Measurements from ENCODE around the gene DUSP28. TPM values are rescaled to one million over a fixed set of nuclear protein-coding genes. Genes with fewer than 3 reads are reported as not detected.

Gene DUSP28
- total and polyA plus RNA-seq, 2 of the 8 experiments (the other 6 are each of a cell fraction or from before 2014, with no cell fraction given) = 2.1 to 2.3 TPM

DNA sequence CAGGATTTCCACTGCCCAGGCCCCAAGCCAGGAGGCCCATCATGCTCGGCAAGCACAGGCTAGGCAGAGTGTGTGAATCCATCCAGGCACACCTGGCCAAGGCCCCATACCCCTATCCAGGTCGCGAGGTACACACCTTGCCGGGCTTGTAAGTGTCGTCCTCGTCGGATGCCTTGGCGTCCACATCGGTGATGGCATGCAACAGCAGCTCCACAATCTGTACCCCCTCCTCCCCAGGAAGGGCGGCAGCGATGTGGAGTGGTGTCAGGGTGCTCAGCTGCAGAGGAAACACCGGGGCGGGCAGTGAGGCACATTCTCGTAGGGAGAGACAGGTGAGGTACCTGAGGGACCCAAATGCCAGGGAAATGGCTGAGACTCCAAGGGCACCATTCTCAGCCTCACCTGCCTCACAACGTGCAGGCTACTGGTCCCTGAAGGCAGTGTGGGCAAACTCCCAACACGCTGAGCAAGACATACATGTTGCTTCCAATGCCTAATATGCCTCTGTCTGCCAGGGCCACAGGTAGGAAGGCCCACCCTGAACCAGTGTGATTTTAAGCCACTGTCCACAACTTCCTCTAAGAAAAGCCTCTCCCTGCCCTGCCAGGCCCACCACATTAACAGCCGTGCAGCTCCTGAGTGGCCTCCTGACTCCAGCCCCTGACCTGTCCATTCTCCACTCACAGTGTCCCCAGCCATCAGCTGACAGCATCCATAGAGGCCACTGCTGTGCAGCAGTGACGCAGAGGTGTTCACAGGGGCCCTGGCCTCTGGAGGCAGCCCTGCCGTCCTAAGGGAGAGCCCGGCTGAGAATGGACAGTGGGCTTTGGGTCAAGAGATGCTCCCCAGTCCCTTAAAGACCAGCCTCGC, 47.3 kb upstream of the DUSP28 start:
- H3K79me1 ChIP-seq (ENCODE audit: low read depth, low read length) = no peaks in the 10 kb centered on the region
- no peak for DNase-seq (ENCODE audit: low read depth in 1 of 2, low spot score in 2 of 2)
- H3K4ac ChIP-seq (replicated peaks; ENCODE audit: insufficient read length, low read depth, low read length) = no peak overlapping the region
- 88% methylated on average over 21 of the region's 21 CpGs; no CpG with 5 or more reads in 1 of the 2 experiments for WGBS, 2 experiments (ENCODE audit: extremely low coverage in 1 of 2, insufficient coverage in 1 of 2, insufficient read length in 1 of 2, insufficient replicate concordance in 2 of 2, low coverage in 1 of 2, low lambda C conversion rate in 2 of 2, missing lambda C conversion rate in 1 of 2)
- CTCF ChIA-PET (ENCODE audit: partially characterized antibody) = interaction anchor here (1.2 to 2.8 kb wide), 4 partner anchors 9 to 16 kb away, joined by 3 to 17 read pairs (median 10); no protein-coding TSS in a partner anchor
- peaks cover 0 to 3% of the 10 kb centered on the region in 2 experiments for H4K20me1 ChIP-seq (replicated peaks in 1 of 2; ENCODE audit: control insufficient read depth in 1 of 2, insufficient read depth in 2 of 2, low read length in 2 of 2)
- H2AK5ac ChIP-seq (ENCODE audit: low read depth, low read length) = no peak overlapping the region
- no peak overlapping the region for H3K27ac ChIP-seq (ENCODE audit: low read depth, low read length)
- H3K36me3 ChIP-seq (ENCODE audit: control insufficient read depth in 2 of 4, insufficient read depth in 4 of 4, low read length in 3 of 4) = no peaks in the 10 kb centered on the region
- H3K27me3 ChIP-seq (replicated peaks in 1 of 4; ENCODE audit: control insufficient read depth in 3 of 4, extremely low read depth in 1 of 4, insufficient read depth in 3 of 4, low read length in 3 of 4) = no peaks in the 10 kb centered on the region; a peak in 2 of 7 replicates
- no peaks in the 10 kb centered on the region for H3K4me1 ChIP-seq (replicated peaks in 1 of 4; ENCODE audit: control insufficient read depth in 3 of 4, insufficient read depth in 4 of 4, low read length in 3 of 4)
- H4K91ac ChIP-seq (replicated peaks; ENCODE audit: insufficient read length, low read length) = no peak overlapping the region
- no peak overlapping the region for H2BK12ac ChIP-seq (ENCODE audit: low read depth, low read length)
- no peak overlapping the region for H3K4me2 ChIP-seq (ENCODE audit: insufficient read depth in 1 of 2, low read depth in 2 of 2, low read length in 2 of 2)
- H3K9me3 ChIP-seq (ENCODE audit: insufficient read depth in 2 of 2, low read depth in 1 of 2, low read length in 1 of 2) = no peaks in the 10 kb centered on the region
- H3K9ac ChIP-seq (replicated peaks in 1 of 4; ENCODE audit: extremely low read depth in 1 of 4, low read depth in 3 of 4, low read length in 3 of 4) = no peak overlapping the region
- no peak overlapping the region for H2BK5ac ChIP-seq (ENCODE audit: low read depth, low read length)
- H2BK15ac ChIP-seq (ENCODE audit: low read length) = no peak overlapping the region
- H3K14ac ChIP-seq (ENCODE audit: insufficient read length) = no peak overlapping the region
- POLR2A ChIA-PET (ENCODE audit: partially characterized antibody) = no interaction called here
- H3K23me2 ChIP-seq (ENCODE audit: low read depth, low read length) = peaks cover 6% of the 10 kb centered on the region; the same call in 1 of the 2 replicates
- no peak overlapping the region for H3K56ac ChIP-seq (replicated peaks; ENCODE audit: insufficient read length, low read depth, low read length)
- H3K18ac ChIP-seq (ENCODE audit: extremely low read depth, low read length) = no peak overlapping the region
- H2BK20ac ChIP-seq (ENCODE audit: low read length) = no peak overlapping the region
- no peak overlapping the region for H3K23ac ChIP-seq (ENCODE audit: insufficient read length)
- TF ChIP-seq BRCA1 (IDR thresholded peaks at IDR 0.05; ENCODE audit: low read depth, low read length) = no peak
- no peak for TF ChIP-seq PHF8 (conservative IDR thresholded peaks at IDR 0.05; ENCODE audit: low read depth, low read length)
- no peak for TF ChIP-seq SUZ12 (IDR thresholded peaks at IDR 0.05; ENCODE audit: low read length)
- TF ChIP-seq BACH1 (IDR thresholded peaks at IDR 0.05; ENCODE audit: low read length) = no peak
- TF ChIP-seq POLR2AphosphoS5 (IDR thresholded peaks at IDR 0.05; ENCODE audit: low read depth, low read length) = no peak
- no peaks in the 10 kb centered on the region for H3K79me2 ChIP-seq (ENCODE audit: control insufficient read depth in 1 of 2, insufficient read depth in 2 of 2, low read length in 2 of 2)
- no peak overlapping the region for H2BK120ac ChIP-seq (replicated peaks; ENCODE audit: low read depth, low read length)
- H4K5ac ChIP-seq (ENCODE audit: insufficient read length, low read depth, low read length) = no peak overlapping the region
- H2AFZ ChIP-seq (ENCODE audit: low read length) = no peak overlapping the region
- H4K8ac ChIP-seq (ENCODE audit: extremely low read depth, insufficient read depth, low read length) = no peak overlapping the region
- no peak overlapping the region for H3K4me3 ChIP-seq (ENCODE audit: extremely low read depth in 1 of 4, insufficient read depth in 2 of 4, low read depth in 3 of 4, low read length in 4 of 4)
- no peak for FAIRE-seq

Measured in H1 (cell line).